GM18868 (cell line): ENCODE results near the gene VASP.

Experiments used
- ATAC-seq: cut with Tn5 transposase; IDR thresholded peaks from one replicate; pipeline ENCODE4 v1.9.1; 2021; ENCODE audit warnings: mild to moderate bottlenecking, moderate library complexity; ENCODE audit not compliant: unreplicated experiment

Gene VASP

GRCh38 chr19:45547965-45548609 lies 40.8 kb downstream of the VASP start:
- ATAC-seq = no peak

GRCh38 chr19:45553464-45553863 lies 46.2 kb downstream of the VASP start:
- no peak for ATAC-seq

DNA sequence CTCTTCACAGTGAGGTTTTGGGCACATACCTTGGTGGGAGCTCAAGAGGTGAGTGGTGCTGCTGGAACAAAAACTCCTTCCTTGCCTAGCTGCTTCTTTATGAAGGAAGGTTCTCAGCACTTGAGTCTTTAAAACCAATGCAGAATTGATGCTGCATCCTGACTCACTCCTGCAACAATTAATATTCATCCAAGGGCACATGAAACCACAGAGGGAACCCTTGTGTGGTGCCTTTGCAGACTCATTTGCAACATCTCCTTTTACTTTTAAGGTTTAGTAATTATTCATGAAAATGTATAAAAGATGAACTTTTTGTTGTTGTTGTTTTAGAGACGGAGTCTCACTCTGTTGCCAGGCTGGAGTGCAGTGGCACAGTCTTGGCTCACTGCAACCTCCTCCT lies 47.2 kb downstream of the VASP start:
- ATAC-seq = no peak

DNA sequence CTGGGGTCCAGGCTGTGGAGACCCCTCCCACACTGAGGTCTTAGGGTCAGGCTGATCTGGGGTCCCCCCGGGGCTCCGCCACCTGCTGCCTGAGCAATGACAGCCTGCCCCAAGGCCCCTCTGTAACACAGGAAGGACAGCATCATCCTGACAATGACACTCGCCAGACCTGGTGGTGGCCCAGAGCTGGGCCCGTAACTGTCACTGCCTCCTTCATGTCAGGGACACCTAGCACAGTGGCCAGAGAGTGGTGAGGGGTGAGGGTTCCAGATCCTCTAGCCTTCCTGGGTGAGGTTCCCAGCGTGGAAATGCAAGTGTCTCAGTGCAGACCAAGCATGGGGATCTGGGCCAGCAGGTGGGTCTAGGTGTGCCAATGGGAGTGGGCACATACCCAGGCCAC lies 49.6 kb downstream of the VASP start:
- ATAC-seq = no peak

GRCh38 chr19:45558399-45558878 lies 51.2 kb downstream of the VASP start:
- ATAC-seq = no peak

DNA sequence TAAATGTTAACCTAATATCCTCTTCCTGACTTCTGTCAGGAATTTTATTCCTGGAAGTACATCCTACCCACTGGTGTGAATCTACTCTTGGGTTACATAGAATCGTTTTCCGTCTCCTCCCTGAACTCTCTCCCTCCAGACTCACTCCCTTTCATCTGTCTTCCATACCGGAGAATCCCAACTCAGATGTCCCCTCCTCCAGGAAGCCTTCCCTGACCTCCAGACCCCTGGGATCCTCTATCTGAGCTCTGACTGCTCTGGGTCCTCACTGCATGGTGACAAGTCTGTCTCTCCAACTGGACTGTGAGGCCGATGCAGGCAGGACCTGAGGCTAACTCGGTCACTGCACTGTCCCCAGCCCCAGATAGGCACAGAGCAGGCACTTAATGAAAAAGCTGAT lies 52.8 kb downstream of the VASP start:
- ATAC-seq = no peak

- no peak for ATAC-seq
Observed at GRCh38 chr19:45560686-45561085, 53.4 kb downstream of the VASP start.

DNA sequence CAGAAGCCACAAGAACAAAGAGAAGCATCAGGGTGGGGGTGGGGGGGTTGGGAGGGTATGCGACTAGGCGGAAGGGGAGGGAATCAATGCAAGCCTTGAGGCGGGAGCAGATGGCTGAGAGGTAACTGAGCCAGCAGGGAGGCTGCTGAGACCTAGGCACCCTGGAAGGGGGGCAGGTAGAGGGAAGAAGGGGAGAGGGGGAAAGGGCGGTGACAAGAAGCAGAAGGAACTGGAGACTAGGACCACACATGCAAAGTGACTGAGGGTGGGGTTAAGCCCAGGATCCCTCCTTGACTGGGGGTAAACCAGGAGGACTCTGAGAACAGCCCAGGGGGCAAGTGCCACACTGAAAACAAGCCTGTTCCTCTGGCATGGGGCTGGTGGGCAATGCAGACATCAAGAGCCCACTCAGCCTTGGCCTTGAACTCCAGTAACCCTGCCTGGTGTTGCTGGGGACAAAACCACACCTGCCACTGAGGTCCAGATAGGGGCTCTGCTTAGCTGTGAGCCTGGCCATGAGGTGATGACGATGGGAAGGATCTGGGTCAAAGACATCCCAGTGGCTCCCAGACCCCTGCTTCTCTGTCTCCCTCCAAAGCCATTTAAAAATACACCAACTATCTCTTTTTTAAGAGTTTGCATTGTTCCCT lies 57.0 kb downstream of the VASP start:
- no peak for ATAC-seq

DNA sequence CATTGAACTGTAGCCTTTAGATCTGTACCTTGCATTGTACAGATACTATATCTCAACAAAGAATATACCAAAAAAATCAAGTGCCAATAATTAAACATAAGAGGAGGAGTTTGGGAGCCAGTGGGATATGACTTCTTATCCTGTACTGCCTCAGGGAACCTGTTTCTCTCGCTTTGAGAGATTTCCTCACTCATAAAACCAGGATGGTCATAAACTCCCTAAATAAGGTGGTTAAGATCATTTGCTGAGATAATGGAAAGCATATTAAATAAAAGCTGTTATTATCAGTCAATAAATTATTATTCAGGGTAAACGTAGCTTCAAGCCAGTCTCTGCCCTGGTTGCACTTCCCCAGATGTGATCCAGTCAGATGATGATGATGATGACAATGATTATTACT lies 60.3 kb downstream of the VASP start:
- ATAC-seq = no peak

GRCh38 chr19:45568732-45569131 lies 61.5 kb downstream of the VASP start:
- ATAC-seq = no peak

- ATAC-seq = no peak
Observed at GRCh38 chr19:45569619-45570421, 62.5 kb downstream of the VASP start.

DNA sequence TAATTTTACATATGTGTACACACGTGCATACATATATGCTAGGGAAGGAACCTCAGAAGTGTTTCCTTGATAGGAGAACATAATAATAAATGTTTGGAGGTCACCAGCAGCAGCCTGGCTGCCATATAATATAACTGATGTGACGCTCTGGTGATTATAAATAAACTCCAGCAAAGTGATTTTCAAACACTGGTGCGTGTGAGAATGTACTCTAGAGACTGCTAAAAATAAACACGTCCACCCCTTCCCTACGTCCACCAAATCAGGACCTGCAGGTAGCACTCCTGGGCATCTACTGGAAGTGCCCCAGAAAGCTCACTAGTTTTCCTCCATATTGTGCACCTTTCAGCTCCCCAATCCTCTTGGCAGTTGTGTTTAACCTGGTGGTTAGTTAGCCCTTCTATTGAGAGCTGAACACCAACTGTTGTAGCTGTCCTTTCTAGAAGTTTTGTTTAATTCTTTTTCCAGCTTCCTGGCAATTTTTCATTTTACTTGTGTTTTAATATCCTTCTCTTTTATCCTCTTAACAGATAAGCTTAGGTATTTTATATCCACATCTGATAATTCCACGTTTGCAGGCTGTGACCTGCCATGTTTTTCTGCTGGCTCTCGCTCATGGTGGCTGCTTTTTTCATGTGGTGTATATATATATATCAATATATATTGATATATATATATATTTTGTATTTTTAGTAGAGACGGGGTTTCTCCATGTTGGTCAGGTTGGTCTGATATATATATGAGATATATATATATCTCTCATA lies 64.4 kb downstream of the VASP start:
- no peak for ATAC-seq

DNA sequence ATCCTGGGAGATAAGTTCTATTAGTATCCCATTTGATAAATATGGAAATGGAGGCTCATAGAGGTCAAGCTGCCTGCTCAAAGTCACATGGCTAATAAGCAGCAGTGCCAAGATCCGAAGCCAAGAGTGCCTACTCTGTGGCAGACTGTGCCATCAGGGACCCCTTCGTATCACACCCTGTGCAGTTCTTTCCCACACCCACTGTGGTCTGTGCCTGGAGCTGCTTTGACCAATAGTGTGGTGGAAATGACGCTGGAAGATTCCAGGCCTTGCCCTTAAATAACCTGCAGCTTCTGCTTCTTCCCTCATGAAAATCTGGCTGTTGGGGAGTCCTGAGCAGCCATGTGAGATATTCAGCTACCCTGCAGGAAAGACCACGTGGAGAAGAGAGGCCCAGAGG lies 67.2 kb downstream of the VASP start:
- ATAC-seq = no peak

- ATAC-seq = no peak
Observed at GRCh38 chr19:45575216-45575615, 67.9 kb downstream of the VASP start.
